GM04503 (cell line): Measurements from ENCODE around the gene AJM1.
"Not testable (repeated sequence)": the region's sequence is repeated elsewhere in the genome, so short reads cannot be mapped to it uniquely, and the experiment has no call there.

Experiments
- DNase-seq: peaks from one replicate; pipeline ENCODE4 v3.0.0-alpha.2; 2012; ENCODE audit warnings: low read depth

The AJM1 gene

DNA sequence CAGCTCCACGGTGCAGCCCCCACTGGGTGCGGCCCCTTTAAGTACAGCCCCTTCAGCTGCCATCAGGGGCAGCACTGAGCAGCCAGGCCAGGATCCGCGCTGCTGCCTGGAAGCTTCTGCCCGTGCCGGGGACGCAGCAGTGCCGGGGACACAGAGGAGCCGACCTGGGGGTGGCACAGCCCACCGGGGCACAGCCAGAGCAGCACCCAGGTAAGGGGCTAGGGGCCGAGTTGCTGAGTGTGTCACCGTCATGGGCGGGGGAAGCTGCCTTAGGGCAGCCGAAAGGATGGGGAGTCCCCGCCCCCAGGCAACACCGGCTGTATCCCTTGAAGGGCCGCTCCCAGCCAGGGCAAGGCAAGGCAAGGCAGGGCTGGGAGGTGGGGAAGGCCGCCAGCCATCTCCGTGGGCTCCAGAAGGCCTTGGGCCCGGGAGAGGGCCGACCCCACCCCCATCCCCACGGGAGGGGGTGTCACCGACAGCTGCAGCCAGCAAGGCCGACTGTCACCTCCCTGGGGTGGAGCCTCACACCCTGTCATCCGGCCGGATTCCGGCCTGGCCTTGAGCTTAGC lies at the start of gene AJM1:
Gene AJM1, plus strand, starts transcription at position 99 of the 569 bp plus-strand sequence. CDS start 1,937 bp downstream, outside the sequence.
- not testable (repeated sequence) for DNase-seq

DNA sequence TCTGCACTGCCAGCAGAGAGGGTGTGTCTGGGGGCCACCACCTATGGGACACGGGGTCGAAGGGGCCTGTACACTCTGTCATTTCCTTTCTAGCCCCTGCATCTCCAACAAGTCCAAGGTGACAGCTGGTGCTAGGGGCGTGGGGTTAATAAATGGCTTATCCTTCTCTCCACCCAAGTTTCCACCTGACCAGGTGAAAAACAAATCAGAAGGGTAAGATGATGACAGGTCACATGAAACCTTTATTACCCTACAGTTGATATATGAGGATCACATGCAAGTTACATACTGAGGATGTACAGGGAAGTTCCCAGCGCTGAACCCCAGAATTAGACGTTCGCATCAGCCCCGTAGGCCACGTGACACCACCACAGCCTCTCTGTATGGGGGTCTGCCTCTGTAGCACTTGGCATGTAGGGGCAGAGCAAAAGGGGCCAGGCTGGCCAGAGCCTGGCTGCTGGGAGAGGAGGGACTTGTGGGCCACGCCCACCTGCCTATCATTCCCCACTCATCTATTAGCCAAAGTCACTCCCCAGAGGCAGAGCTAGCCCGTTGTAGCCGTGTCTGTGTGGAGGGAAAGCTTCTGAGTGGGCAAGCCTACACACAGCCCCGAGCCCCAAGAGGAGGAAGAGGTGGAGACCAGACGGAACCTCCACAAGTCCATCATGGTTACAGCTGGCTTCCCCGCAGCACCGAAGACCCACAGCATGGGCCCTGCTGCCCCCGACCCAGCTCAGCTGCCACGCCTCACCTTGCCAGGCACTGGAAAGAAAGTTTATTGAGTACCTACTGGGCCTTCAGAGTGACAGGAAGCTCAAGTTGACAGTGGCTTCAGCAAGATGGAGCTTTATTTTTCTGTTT lies 49.0 kb upstream of the AJM1 start:
- DNase-seq = no peak

DNA sequence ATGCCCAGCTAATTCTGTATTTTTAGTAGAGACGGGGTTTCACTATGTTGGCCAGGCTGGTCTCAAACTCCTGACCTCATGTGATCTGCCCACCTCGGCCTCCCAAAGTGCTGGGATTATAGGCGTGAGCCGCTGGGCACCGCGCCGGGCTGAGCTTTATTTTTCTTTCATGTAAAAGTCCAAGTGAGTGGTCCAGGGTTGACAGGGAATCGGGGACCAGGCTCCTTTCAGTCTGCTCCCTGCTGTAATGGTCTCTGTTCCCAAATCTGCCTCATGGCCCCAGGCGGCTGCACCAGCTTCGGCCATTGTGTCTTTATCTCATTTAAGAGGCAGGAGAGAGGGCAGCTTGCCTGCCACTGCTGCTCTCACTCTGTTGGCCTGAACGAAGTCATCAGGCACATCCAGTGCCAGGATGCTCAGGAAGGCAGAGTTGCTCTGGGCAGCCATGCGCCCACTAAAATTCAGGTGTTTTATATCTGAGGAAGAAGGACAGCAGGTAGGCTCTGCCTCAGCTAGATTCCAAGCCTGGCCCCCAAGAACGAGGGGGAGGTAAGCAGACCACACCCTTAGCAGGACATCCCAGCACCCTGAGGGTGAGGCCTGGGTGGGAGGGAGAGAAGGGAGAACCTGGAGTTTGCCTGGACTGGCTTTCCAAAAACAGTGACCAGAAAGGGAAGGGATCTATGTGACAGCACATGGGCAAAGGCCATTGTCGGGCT lies 47.8 kb upstream of the AJM1 start:
- no peak for DNase-seq

DNA sequence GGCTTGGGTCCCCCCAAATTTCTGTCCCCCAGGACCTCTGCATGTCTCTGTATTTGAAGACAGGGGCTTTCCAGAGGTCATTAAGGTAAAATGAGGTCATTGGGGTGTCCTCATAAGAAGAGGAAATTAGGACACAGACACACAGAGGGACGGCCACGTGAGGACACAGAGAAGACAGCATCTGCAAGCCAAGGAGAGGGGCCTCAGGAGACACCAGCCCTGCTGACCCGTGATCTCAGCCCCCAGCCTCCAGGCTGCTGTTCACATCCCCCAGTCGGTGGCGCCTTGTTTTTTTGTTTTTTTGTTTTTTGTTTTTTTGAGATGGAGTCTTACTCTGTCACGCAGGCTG lies 47.3 kb upstream of the AJM1 start:
- DNase-seq = no peak

DNA sequence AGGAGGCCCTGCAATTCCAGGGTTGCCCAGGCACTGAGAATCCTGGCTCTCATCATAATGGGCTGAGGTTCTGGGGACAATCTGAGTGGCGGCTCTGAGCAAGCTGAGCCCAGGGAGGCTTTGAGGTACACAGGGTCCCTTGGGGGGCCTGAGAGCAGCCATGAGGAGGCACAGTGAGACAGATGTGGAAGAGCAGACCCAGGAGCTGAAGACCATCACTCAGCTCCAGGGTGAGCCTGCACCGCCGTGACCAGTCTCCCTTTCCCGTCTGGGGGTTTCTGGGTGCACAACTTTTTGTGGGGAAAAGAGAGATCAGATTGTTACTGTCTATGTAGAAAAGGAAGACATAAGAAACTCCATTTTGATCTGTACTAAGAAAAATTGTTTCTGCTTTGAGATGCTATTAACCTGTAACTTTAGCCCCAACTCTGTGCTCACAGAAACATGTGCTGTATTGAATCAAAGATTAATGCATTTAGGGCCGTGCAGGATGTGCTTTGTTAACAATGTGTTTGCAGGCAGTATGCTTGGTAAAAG lies 46.0 kb upstream of the AJM1 start, which contains the start of gene CCDC183:
Gene CCDC183, plus strand, starts transcription at position 101 of the 537 bp plus-strand sequence. Its CDS starts 60 bp downstream, at position 161.
- no peak for DNase-seq

DNA sequence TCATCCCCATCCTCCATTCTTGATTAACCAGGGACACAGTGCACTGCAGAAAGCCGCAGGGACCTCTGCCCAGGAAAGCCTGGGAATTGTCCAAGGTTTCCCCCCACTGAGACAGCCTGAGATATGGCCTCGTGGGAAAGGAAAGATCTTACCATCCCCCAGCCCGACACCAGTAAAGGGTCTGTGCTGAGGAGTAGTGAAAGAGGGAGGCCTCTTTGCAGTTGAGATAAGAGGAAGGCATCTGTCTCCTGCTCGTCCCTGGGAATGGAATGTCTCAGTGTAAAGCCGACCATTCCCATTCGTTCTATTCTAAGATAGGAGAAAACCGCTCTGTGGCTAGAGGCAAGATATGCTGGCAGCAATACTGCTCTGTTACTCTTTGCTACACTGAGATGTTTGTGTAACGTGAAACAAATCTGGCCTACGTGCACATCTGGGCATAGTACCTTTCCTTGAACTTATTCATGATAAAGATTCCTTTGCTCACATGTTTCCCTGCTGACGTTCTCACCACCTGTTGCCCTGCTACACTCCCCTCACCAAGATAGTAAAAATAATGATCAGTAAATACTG lies 45.4 kb upstream of the AJM1 start:
- not testable (repeated sequence) for DNase-seq

DNA sequence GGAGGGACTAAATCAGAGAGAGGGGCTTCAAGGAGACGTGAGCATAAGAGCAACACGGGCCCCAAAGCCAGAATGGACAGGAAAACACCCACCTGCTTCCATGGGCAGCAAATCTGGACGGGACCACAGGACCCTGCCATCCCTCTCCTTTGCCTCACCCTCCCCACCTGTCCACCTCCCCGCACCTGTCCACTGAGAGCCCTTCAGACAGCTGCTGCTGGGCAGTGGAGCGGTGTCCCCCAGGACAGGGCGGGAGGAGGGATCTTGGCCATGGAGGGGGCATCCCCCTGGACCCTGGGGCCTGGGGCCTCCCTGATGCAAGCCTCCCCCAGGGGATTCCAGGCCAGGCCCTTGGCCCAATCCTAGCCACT lies 43.6 kb upstream of the AJM1 start:
- DNase-seq = no peak

DNA sequence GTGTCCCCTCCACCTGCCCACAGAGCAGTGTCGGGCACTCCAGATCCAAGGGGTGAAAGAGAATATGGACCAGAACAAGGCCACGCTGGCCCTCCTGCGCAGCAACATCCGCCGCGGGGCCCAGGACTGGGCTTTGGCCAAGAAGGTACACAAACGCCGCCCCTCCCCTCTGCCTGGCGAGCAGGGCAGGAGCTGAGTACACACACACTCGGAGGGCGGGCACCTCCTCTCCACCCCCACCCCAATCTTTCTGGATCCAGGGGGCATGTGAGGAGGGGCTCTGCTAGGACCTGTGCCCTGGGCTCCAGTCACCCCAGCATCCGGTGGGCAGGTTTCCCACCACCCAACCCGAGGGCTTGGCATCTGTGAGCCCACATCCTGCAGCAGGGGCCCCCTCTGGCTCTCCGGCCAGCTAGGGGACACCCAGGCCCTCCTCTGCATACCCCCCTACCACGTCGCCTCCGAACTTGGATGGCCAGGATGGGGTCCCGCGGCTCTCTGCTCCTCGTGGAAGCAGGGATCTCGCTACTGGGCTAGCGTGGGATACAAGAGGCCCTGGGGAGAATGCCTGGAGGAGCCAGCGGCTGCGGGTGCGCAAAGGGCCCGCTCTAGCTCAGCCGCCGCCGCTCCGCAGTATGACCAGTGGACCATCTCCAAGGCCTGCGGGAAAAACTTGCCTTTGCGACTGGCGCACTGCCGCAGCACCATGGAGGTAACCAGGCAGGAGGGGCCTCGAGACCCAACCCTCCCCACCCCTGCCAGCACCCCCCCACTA lies 43.0 kb upstream of the AJM1 start:
- no peak for DNase-seq

DNA sequence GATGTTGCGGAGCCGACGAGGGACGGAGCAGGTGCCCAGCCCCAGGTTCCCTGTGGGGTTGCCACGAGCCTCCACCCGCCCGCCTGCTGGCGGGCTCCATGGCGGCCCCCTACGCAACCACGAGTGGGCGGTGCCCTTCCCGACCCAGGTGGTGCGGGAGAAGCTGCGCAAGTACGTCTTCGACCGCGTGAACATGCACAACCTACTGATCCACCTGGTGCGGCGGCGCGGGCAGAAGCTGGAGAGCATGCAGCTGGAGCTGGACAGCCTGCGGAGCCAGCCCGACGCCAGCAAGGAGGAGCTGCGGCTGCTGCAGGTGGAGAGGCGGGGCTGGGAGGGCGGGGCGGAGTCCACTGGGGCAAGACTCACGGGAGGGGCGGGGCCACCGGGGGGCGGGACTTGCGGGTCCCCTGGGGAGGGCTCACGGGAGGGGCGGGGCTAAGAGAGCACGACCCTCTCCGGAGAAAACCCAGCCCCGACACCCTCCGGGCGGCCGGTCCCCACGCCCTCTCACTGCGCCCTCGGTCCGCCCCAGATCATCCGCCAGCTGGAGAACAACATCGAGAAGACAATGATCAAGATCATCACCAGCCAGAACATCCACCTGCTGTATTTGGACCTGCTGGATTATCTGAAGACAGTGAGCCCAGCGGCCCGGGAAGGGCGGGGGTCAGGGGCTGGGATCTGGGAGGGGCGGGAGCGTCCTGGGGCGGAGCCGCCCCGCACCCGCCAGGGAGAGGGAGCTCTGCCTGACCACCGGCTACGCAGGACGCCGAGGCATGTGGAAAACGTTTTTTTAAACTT lies 42.2 kb upstream of the AJM1 start:
- no peak for DNase-seq

DNA sequence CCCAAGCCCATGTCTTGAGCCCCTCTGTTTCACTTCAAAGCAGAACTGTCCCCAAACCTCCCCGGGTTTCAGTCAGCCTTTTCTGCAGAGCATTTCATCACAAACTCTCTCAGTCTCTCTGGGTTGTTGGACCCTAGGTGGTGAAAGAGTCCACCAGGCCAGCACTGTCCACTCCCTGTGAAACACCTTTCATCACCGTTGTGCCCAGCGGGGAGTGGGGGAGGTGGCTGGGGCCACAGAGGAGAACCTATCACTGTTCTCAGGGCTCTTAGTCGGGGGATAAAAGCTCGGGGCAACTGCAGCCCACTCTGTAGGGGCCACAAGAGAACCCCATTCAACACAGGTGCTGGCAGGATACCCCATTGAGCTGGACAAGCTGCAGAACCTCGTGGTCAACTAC lies 40.0 kb upstream of the AJM1 start:
- no peak for DNase-seq

DNA sequence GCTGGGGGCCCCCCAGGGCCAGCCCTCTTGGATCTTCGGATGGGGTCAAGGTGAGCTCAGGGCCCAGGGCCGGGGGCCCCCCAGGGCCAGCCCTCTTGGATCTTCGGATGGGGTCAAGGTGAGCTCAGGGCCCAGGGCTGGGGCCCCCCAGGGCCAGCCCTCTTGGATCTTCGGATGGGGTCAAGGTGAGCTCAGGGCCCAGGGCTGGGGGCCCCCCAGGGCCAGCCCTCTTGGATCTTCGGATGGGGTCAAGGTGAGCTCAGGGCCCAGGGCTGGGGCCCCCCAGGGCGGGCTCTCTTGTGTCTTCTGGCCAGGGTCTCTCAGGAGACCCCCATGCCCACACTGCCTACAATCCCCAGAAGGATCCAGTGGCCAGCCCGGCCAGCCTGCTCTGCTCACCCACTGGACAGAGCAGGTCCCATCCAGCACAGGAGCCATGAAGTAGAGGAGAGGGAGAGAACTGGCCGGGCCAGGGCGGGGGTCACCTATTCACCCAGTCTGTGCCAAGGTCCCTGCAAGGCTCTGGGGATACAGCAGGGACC lies 39.2 kb upstream of the AJM1 start:
- not testable (repeated sequence) for DNase-seq

DNA sequence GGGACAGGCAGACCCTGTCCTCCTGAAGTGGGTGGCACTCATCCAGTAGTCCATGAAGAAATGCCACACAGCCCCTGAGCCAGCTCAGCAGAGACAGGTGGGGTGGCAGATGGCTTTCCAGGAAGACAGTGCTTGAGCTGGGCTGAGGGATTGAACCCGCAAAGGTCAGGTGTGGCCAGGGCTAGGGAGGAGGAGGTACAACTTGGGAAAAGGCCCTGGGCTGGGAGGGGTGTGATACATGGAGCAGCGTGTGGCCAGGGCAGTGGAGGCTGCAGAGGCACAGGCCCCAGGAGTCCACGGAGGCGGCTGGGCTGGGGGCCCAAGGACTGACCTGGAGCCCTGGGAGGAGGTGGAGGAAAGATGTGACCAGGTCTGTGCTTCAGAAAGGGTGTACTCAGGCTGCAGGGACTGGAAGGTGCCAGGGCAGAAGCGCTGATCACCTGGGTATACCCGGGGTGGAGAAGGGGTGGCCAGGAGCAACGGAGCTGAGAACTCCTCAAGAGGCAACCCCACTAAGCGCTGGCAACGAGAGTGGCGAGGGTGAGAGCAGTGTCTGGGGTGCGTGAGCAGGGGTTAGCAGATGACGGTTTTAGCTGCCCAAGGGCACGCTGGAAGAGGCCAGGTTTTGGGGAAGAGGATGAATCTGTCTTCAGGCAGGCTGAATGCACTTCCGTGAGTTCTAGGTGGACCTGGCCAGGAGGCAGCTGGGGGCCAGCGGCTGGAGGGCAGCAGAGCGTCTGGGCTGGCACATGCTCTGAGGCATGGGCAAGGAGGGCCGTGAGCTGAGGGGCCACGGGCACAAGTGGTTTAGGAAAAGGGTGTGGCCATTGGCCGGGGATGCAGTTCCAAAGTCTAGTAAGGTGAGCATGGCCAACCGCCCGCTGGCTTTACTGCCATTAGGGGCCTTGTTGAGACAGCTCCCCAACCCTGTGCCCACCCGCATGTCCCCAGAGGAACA lies 38.4 kb upstream of the AJM1 start:
- DNase-seq = no peak

DNA sequence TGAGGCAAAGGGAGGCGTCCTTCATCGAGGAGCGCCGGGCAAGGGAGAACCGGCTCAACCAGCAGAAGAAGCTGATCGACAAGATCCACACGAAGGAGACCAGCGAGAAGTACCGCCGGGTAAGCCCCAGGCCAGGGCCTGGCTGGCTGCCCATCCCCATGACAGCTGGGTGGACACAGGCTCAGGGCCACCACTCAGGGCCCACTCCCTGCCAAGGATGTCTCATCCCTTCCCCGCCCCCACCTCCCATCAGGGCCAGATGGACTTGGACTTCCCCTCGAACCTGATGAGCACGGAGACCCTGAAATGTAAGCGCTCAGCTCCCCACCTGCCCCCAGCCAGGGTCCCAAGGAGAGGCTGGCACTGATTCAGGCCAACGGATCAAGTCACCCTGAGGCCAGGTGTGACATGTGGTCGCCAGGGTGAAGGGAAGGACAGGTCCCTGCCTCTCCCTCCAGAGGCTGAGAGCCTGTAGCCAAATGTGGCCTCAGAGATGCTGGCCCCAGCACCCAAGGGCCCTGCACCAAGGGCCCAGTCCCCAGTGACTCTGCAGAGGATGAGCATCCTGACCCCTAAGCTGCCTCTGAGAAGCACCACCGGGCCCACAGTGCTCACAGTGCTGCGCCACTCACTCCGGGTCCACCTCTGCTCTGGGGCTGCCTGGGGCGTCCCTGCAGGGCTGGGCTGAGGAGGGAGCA lies 37.6 kb upstream of the AJM1 start:
- no peak for DNase-seq

DNA sequence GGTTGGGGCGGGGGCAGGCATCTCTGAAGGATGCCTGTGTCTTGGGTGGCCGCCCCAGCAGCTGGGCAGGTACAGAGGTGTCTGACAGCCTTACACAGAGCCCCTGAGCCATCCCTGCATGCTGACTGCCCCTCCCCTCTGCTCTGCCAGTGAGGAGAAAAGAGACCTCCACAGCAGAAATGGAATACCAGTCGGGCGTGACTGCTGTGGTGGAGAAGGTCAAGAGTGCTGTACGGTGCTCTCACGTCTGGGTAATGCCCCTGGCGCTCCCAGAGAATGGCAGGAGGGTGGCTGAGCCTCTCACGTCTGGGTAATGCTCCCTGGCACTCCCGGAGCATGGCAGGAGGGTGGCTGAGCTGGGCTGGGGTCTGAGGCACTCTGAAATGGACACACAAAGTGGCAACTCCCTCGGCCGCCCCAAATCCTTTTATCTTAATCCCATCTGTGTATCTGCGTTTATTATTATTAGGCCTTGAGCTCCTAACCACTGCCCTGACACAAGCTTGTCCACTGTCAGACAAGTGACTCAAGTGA lies 37.0 kb upstream of the AJM1 start:
- DNase-seq = no peak

DNA sequence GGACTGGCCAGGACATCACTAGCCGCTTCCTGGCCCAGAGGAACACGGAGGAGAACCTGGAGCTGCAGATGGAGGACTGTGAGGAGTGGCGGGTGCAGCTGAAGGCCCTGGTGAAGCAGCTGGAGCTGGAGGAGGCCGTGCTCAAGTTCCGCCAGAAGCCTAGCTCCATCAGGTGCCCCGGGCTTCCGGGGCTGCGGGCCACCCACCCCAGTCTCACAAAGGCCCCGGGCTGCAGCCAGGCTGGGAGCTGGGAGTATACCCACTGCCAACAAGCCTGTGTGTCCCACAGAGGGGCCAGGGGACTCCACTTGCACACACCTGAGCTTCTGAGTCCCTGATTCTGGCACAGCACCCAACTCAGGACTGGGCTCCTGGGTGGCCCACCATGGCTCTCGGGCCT lies 36.2 kb upstream of the AJM1 start:
- no peak for DNase-seq

DNA sequence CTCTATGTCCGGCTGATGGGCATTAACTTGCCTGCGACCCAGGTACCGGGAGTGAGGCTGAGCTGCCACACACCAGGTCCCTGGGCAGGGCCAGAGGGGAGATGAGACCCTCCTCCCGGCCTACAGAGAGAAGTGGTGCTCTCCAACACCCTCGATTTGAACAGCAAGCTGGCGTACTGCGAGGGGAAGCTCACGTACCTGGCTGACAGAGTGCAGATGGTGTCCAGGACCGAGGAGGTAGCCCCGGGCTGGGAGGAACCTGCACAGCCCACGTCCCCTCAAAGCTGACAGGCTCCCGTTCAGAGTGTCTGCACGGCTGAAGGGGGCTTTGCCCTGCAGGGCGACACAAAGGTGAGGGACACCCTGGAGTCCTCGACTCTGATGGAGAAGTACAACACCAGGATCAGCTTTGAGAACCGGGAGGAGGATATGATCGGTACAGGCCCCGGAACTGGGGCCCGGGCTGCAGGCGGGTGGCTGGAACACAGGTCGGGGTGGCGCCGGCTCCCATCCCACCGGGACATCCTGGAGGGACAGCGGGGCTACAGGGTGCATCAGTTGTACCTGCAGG lies 35.6 kb upstream of the AJM1 start:
- no peak for DNase-seq

DNA sequence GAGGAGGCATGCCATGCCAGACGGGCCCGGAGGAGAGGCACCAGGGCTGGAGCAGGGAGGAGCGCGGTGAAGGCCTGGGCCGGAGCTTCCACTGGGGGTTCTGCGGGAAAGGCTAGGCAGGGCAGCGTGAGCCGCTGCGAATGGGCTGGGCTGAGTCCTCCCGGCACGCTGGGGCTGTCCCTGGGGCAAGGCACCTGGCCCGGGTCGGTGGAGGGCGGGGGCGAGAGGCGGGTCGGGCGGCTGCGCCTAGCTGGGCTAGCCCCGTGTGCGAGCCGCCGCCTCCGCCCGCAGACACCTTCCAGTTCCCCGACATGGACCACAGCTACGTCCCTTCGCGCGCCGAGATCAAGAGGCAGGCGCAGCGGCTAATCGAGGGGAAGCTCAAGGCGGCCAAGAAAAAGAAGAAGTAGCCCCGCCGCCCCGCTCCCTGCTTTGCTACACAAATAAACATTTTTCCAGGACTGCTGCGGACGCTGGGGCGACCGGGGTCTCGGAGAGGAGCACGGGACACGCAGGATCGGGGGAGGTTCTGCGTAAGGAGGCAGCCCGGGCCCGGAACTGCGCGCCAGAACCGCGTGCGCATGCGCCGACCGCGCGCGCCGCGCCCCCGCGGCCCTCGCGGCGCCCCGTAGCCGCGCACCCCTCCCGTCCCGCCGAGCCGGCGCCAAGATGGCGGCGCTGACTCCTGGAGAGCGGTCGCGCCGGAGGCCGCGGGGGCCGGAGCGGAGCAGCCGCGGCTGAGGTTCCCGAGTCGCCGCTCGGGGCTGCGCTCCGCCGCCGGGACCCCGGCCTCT lies 34.8 kb upstream of the AJM1 start, which contains the start of gene RABL6:
Gene RABL6, plus strand, starts transcription at position 668 of the 794 bp plus-strand sequence. CDS start 249 bp downstream, outside the sequence.
- DNase-seq = no peak
